ENCODE results near the gene IGF2BP1. TPM values are rescaled to one million over a fixed set of nuclear protein-coding genes. Genes with fewer than 3 reads are reported as not detected.
A peak's percentile ranks its signal among the peaks of the same experiment; 100 is the strongest.

The IGF2BP1 gene
- total and polyA plus RNA-seq, 2 of the 8 experiments (the other 6 are each of a cell fraction or from before 2014, with no cell fraction given) = 41.6 to 513 TPM

DNA sequence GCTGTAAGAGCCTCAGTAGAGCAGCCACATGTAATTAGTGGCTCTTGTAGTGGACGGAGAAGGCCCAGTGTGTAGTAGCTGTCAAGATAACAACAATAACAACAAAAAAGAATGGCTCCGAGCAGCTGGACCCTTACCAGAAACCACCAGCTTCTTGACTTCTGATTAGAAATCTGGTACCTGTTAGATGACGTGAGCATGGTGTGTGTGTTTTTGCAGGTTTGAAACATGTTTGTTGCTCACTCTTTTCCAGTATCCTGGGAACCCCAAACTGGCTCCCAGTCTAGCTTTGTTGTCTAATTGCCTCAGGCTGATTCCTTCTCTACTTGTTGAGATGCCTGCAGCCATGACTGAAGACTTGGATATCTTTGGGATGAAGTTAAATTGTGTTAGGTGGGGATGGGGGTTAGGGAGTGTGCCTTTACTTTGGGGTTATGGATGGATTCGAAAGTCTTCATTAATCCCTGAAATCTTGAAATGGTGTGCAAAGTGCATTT is 21.0 kb downstream of the IGF2BP1 start:
- no peak for DNase-seq (ENCODE audit: low read depth in 1 of 2, low spot score in 2 of 2)
- Histone ChIP-seq H3K18ac (ENCODE audit: extremely low read depth, low read length) (no peak overlapping the region), H2AFZ (ENCODE audit: low read length) (no peak overlapping the region), H3K79me2 (ENCODE audit: control insufficient read depth in 1 of 2, insufficient read depth in 2 of 2, low read length in 2 of 2) (peaks cover 35 to 88% of the 10 kb centered on the region in 2 experiments), H3K9me3 (ENCODE audit: insufficient read depth in 2 of 2, low read depth in 1 of 2, low read length in 1 of 2) (no peaks in the 10 kb centered on the region), H3K9ac (replicated peaks in 1 of 4; ENCODE audit: extremely low read depth in 1 of 4, low read depth in 3 of 4, low read length in 3 of 4) (no peak overlapping the region), H2BK15ac (ENCODE audit: low read length) (no peak overlapping the region), H2BK5ac (ENCODE audit: low read depth, low read length) (no peak overlapping the region), H3K4ac (replicated peaks; ENCODE audit: insufficient read length, low read depth, low read length) (no peak overlapping the region), H3K56ac (replicated peaks; ENCODE audit: insufficient read length, low read depth, low read length) (no peak overlapping the region), H3K23me2 (ENCODE audit: low read depth, low read length) (no peaks in the 10 kb centered on the region; the same call in 1 of the 2 replicates), H4K20me1 (replicated peaks in 1 of 2; ENCODE audit: control insufficient read depth in 1 of 2, insufficient read depth in 2 of 2, low read length in 2 of 2) (peaks cover 30 to 36% of the 10 kb centered on the region in 2 experiments), H3K4me3 (ENCODE audit: extremely low read depth in 1 of 4, insufficient read depth in 2 of 4, low read depth in 3 of 4, low read length in 4 of 4) (no peak overlapping the region), H4K91ac (replicated peaks; ENCODE audit: insufficient read length, low read length) (no peak overlapping the region), H2BK120ac (replicated peaks; ENCODE audit: low read depth, low read length) (no peak overlapping the region), H3K27me3 (replicated peaks in 1 of 4; ENCODE audit: control insufficient read depth in 3 of 4, extremely low read depth in 1 of 4, insufficient read depth in 3 of 4, low read length in 3 of 4) (no peaks in the 10 kb centered on the region), H2BK20ac (ENCODE audit: low read length) (no peak overlapping the region), H4K5ac (ENCODE audit: insufficient read length, low read depth, low read length) (no peak overlapping the region), H3K4me2 (ENCODE audit: insufficient read depth in 1 of 2, low read depth in 2 of 2, low read length in 2 of 2) (peak overlapping the region in 1 of 2 experiments; percentile 18; a peak in 1 of 4 replicates), H3K36me3 (ENCODE audit: control insufficient read depth in 2 of 4, insufficient read depth in 4 of 4, low read length in 3 of 4) (peaks cover 0 to 33% (median 4%) of the 10 kb centered on the region in 4 experiments; a peak in 5 of 8 replicates), H3K4me1 (replicated peaks in 1 of 4; ENCODE audit: control insufficient read depth in 3 of 4, insufficient read depth in 4 of 4, low read length in 3 of 4) (peaks cover 33 to 48% (median 41%) of the 10 kb centered on the region in 4 experiments), H3K23ac (ENCODE audit: insufficient read length) (no peak overlapping the region), H2AK5ac (ENCODE audit: low read depth, low read length) (no peak overlapping the region), H3K27ac (ENCODE audit: low read depth, low read length) (no peak overlapping the region), H3K14ac (ENCODE audit: insufficient read length) (no peak overlapping the region), H4K8ac (ENCODE audit: extremely low read depth, insufficient read depth, low read length) (no peak overlapping the region), H2BK12ac (ENCODE audit: low read depth, low read length) (no peak overlapping the region), H3K79me1 (ENCODE audit: low read depth, low read length) (peaks cover 20% of the 10 kb centered on the region)
- no peak for FAIRE-seq
- no peak for TF ChIP-seq RXRA (IDR thresholded peaks at IDR 0.05; ENCODE audit: insufficient read depth, low read depth, low read length)
- no peak for TF ChIP-seq EGR1 (IDR thresholded peaks at IDR 0.05; ENCODE audit: borderline replicate concordance, low read depth, low read length)
- no peak for TF ChIP-seq FOSL1 (IDR thresholded peaks at IDR 0.05; ENCODE audit: insufficient read depth, low read depth, low read length)
- no peak for TF ChIP-seq RFX5 (IDR thresholded peaks at IDR 0.05; ENCODE audit: borderline replicate concordance, low read depth, low read length)
- TF ChIP-seq MAFK (IDR thresholded peaks at IDR 0.05; ENCODE audit: low read depth, low read length) = no peak
- TF ChIP-seq BCL11A (IDR thresholded peaks at IDR 0.05; ENCODE audit: low read depth in 2 of 2, low read length in 2 of 2) = no peak
- TF ChIP-seq ZNF274 (IDR thresholded peaks at IDR 0.05; ENCODE audit: borderline replicate concordance, extremely low read depth, low read length) = no peak
- no peak for TF ChIP-seq KDM5A (IDR thresholded peaks at IDR 0.05; ENCODE audit: low read length)
- POLR2A ChIA-PET (ENCODE audit: partially characterized antibody) = interaction anchor here (1.1 to 13.9 kb wide), 6 partner anchors 9 to 113 kb away, joined by 3 to 366 read pairs (median 6); partner anchors contain the start of genes GIP and IGF2BP1
- WGBS, 2 experiments (ENCODE audit: extremely low coverage in 1 of 2, insufficient coverage in 1 of 2, insufficient read length in 1 of 2, insufficient replicate concordance in 2 of 2, low coverage in 1 of 2, low lambda C conversion rate in 2 of 2, missing lambda C conversion rate in 1 of 2) = 91% methylated on average over 4 of the region's 4 CpGs; no CpG with 5 or more reads in 1 of the 2 experiments
- CTCF ChIA-PET (ENCODE audit: partially characterized antibody) = interaction anchor here (0.9 to 9.4 kb wide), 2 partner anchors 13 to 14 kb away, joined by 4 to 222 read pairs; no protein-coding TSS in a partner anchor
